GM19099 (cell line): ENCODE measurements around the gene RAB3B.

Experiments used
- POLR2A ChIP-seq: IDR thresholded peaks from 3 replicates; pipeline ENCODE4 v1.6.1; 2011; ENCODE audit warnings: low read depth; ENCODE audit not compliant: insufficient read length; ENCODE audit errors: extremely low read depth

Gene RAB3B

DNA sequence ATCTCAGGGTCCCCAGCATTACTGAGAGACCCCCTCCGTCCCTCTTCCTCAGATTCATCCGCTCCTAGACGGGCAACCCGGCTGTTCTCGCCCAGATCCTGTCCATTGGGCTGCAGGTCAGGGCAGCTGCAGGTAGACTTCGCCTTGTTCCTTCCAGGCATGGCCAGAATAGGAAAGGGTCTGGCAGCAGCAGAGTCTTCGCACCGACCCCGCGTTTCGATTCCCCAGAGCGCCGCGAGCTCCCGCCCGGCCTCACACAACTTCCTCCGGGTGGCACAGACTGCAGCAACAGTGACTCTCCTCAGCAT, 112.2 kb downstream of the RAB3B start:
- no peak for TF ChIP-seq POLR2A

GRCh38 chr1:51877434-51878307, 112.8 kb downstream of the RAB3B start:
- TF ChIP-seq POLR2A, result no peak

GRCh38 chr1:51875836-51876235, 114.7 kb downstream of the RAB3B start:
- no peak for TF ChIP-seq POLR2A

- no peak for TF ChIP-seq POLR2A
These were observed 115.2 kb downstream of the RAB3B start for GRCh38 chr1:51875291-51875772.

DNA sequence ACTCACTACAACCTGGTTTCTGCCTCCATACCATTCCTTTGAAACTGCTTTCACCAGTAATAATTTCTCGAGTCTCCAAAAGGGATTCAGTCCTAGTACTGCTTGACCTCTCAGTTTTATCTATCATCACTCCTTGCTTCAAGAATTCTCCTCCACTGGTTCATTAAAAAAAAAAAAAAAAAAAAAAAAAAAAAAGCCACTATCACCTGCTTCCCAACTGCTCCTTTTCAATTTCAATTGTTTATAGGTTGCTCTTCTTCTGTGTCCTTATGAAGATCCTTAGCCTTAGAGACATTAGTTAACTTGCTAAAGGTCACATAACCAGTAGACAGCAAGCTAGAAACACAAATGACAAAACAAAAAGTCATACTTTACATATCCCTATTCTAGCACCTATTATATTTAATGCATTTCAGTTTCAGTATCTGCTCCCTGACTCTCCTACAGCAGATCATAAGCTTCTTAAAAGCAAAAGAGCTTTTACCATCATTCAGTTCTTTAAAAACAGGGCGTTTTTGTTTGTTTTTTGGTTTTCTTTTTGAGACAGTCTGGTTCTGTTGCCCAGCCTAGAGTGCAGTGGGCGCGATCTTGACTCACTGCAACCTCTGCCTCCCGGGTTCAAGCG, 119.0 kb downstream of the RAB3B start:
- no peak for TF ChIP-seq POLR2A

GRCh38 chr1:51870603-51871350, 119.7 kb downstream of the RAB3B start:
- TF ChIP-seq POLR2A, result no peak

GRCh38 chr1:51867479-51868232, 122.8 kb downstream of the RAB3B start:
- TF ChIP-seq POLR2A, result no peak

- no peak for TF ChIP-seq POLR2A
These were observed 127.1 kb downstream of the RAB3B start for GRCh38 chr1:51863384-51863783.

DNA sequence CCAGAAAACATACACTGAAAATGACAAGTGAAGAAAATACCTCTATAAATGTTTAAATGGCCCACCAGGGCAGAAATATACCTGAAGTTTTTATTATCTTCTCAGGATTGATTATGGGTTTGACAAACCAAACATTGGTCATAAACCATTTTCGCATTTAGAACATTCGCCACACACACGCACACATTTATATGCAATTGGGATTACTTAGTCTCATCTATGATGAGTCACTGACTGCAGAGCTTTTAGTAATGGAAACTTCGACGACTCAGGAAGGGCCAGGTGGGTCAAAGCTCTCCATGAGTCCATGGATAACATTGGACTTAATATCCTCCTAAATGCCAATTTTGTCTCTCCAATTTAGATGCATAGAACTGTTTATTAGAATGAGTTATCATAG, 128.8 kb downstream of the RAB3B start:
- TF ChIP-seq POLR2A, result no peak

GRCh38 chr1:51859735-51860134, 130.8 kb downstream of the RAB3B start:
- no peak for TF ChIP-seq POLR2A

- no peak for TF ChIP-seq POLR2A
These were observed 131.2 kb downstream of the RAB3B start for GRCh38 chr1:51859333-51859732.

GRCh38 chr1:51858892-51859291, 131.6 kb downstream of the RAB3B start:
- TF ChIP-seq POLR2A, result no peak
